ENCODE data around the gene FAAP20.

Gene FAAP20, protein sequence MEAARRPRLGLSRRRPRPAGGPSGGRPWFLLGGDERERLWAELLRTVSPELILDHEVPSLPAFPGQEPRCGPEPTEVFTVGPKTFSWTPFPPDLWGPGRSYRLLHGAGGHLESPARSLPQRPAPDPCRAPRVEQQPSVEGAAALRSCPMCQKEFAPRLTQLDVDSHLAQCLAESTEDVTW

DNA sequence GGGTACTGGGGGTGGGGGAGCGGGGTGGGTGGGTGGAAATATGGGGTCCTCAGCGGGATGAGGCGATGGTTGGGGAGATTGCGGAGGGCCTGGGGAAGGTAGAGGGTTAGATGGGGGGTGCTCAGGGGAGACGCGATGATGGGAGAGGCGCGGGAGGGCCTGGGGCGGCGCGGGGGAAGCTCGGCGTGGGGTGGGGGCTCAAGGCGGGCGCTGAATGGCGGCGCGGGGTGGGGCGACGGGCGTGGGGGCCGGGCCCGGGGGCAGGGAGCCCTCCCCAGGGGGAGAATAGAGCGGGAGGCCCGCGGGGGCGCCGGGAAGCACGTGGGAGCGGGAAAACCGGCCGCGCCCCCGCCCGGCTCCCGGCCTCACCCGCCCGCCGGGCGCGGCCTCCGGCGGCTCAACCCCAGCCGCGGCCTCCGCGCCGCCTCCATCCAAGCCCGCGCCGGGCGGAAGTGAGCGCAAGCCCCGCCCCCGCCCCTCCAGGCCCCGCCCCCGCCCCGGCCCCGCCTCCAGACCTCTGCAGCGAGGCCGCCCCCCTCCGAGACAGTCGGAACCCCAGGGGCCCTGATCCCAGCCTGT, at the start of gene FAAP20:
Gene FAAP20, minus strand, starts transcription at position 454 of the 579 bp plus-strand sequence. Its CDS starts 23 bp downstream, at position 431.
- H3K27ac ChIP-seq = peak within 1 kb of the TSS; percentile 82
- DNase-seq = peak; percentile 63
- H3K27me3 ChIP-seq (ENCODE audit: insufficient read depth, low read depth, severe bottlenecking) = no peaks in the 10 kb centered on the region
- peak within 1 kb of the TSS; percentile 63 for H3K4me3 ChIP-seq (ENCODE audit: low read depth, low read length)
- H3K36me3 ChIP-seq = peaks cover 23% of the 10 kb centered on the region
- TF ChIP-seq, protein P1, sequence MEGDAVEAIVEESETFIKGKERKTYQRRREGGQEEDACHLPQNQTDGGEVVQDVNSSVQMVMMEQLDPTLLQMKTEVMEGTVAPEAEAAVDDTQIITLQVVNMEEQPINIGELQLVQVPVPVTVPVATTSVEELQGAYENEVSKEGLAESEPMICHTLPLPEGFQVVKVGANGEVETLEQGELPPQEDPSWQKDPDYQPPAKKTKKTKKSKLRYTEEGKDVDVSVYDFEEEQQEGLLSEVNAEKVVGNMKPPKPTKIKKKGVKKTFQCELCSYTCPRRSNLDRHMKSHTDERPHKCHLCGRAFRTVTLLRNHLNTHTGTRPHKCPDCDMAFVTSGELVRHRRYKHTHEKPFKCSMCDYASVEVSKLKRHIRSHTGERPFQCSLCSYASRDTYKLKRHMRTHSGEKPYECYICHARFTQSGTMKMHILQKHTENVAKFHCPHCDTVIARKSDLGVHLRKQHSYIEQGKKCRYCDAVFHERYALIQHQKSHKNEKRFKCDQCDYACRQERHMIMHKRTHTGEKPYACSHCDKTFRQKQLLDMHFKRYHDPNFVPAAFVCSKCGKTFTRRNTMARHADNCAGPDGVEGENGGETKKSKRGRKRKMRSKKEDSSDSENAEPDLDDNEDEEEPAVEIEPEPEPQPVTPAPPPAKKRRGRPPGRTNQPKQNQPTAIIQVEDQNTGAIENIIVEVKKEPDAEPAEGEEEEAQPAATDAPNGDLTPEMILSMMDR (IDR thresholded peaks at IDR 0.05; ENCODE audit: low read depth, low read length) = no peak
- no peaks in the 10 kb centered on the region for H3K9me3 ChIP-seq (ENCODE audit: severe bottlenecking)

DNA sequence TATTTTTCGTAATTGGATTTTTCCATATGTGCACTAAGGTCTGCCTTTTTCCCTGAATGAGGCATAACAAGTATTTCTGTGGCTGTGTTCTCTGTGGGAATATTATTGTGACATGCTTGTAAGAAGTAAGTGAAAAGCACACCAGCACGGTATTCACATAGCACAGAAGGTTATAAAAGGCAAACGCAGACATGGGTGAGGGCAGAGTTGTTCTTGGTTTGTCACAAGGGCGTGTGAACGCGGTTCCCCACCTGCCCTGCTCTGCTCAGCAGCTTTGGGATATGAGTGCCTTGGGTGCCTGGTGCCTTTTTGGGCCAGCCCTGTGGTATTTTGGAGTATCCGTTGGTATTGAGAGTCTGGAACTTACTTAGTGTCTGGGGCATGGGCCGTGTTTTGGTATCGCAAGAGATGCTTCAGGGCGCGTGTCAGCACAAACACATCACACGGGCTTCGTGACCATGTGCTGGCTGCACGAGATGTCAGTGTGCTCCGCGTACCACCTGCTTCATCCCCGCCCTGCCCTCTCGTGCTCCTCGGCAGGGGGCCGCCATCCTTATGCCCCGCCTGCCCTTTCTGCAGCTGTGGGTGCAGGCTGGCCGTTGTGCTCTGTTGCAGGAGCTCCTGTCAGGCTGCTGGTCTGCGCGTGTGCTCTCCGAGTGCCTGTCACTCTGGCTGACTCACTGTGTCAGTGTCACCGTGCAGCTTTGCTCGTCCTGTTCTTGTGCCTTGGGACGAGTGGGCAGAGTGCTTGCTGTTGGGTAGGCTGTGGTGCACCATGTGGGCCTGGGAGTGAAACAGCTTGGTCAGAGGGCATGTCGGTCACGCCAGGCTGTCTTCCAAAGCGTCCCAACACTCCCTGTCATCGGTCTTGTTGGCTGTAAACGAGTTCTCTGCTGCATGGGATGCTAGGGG, 48.5 kb upstream of the FAAP20 start:
- TF ChIP-seq, protein P1 (IDR thresholded peaks at IDR 0.05; ENCODE audit: low read depth, low read length) = no peak
- Histone ChIP-seq H3K9me3 (ENCODE audit: severe bottlenecking) (no peaks in the 10 kb centered on the region), H3K36me3 (peaks cover 10% of the 10 kb centered on the region), H3K4me3 (ENCODE audit: low read depth, low read length) (no peak overlapping the region), H3K27me3 (ENCODE audit: insufficient read depth, low read depth, severe bottlenecking) (no peaks in the 10 kb centered on the region), H3K27ac (no peak overlapping the region)
- DNase-seq = no peak

DNA sequence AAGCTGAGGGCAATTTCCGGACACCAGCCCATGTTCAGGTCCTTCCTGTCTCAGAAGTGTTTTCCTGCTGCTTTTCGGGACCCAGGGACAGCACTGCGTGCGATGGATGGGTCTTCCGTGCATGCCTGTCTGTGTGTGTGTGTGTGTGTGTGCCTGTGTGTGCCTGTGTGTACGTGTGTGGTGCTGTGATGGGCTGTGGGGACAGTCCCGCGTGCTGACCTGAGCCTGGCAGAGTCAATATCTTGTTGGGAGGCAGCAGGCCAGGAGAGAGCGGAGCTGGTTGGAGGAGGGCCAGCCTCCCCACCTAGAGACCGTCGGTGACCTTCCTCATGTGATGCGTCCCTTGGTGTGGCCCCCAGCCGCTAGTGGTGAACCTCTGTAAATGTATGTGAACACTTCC, 47.2 kb upstream of the FAAP20 start:
- Histone ChIP-seq H3K36me3 (peaks cover 11% of the 10 kb centered on the region), H3K4me3 (ENCODE audit: low read depth, low read length) (no peak overlapping the region), H3K9me3 (ENCODE audit: severe bottlenecking) (no peaks in the 10 kb centered on the region), H3K27me3 (ENCODE audit: insufficient read depth, low read depth, severe bottlenecking) (no peaks in the 10 kb centered on the region), H3K27ac (no peak overlapping the region)
- no peak for DNase-seq
- TF ChIP-seq, protein P1 (IDR thresholded peaks at IDR 0.05; ENCODE audit: low read depth, low read length) = no peak

DNA sequence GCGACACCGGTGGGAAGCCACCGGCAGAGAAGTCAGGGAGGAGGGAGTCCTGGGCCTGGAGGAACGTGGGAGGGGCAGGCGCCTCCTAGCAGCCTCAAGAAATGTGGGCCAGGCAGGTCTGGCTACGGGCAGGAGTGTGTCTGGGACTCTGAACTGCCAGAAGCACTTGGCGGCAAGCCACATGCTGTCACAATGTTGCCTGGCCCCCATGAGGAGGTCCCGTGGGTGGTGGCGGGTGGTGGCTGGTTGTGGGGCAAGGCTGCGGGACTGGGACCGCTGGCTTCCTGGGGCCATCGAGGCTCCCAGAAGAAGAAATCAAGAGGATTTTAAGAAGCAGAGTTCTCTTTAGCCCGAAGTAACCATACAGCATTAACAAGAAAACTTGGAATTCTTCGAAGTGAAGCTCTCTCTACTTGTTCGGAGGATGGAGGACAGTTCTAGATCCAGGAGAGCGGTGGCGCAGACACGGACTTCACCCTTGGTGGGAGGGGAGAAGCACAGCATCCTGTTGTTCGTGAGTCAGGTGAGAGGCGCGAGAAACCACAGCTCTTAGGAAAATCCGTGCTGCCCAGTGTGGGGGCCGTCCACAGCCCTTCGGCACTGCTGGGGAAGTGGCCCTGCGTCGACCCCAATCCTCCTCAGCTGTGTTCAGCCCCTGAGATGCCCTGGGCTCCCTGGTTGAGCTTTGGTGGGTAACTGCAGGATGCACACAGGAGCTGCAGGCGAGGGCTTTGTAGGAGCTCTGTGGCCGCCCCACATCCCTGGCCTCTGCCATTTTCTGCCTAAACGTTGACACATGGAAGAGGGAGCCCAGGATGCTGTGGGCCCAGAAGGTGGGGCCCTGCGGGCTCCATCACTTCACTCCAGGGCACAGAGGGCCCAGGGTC, 45.9 kb upstream of the FAAP20 start:
- Histone ChIP-seq H3K4me3 (ENCODE audit: low read depth, low read length) (no peak overlapping the region), H3K27me3 (ENCODE audit: insufficient read depth, low read depth, severe bottlenecking) (no peaks in the 10 kb centered on the region), H3K36me3 (peaks cover 11% of the 10 kb centered on the region), H3K27ac (no peak overlapping the region), H3K9me3 (ENCODE audit: severe bottlenecking) (no peaks in the 10 kb centered on the region)
- TF ChIP-seq, protein P1 (IDR thresholded peaks at IDR 0.05; ENCODE audit: low read depth, low read length) = no peak
- no peak for DNase-seq

DNA sequence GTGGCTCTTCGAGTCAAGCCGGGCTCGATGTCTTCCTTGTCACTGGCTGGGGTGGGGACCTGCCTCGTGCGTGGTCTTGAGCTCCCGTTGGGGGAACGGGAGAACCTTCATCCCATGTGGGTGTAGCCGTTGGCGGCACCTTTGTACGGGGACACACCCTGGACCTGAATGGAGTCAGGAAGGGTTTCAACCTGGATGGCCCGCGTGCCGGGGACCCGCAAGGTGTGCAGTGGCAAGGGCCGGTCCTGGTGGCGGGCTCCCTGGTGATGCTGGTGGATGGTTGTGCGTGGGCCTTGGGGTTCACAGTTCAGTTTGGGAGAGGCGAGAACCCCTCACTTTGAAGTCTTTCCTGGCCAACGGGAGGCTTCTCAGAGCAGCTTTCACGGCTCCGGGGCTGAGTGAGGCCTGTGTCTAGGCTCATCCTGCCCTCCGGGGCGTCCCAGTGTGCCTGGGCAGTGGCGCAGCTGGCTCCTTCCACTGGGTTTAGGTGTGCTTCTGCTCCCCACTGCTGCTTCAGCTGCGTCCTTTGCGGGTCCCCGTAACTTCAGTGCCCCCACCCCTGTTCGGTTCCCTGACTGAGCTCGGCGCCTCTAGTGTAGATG, 44.9 kb upstream of the FAAP20 start:
- Histone ChIP-seq H3K27me3 (ENCODE audit: insufficient read depth, low read depth, severe bottlenecking) (no peaks in the 10 kb centered on the region), H3K36me3 (peaks cover 11% of the 10 kb centered on the region), H3K27ac (no peak overlapping the region), H3K4me3 (ENCODE audit: low read depth, low read length) (no peak overlapping the region), H3K9me3 (ENCODE audit: severe bottlenecking) (no peaks in the 10 kb centered on the region)
- DNase-seq = no peak
- TF ChIP-seq, protein P1 (IDR thresholded peaks at IDR 0.05; ENCODE audit: low read depth, low read length) = no peak
